H9 (cell line): Measurements from ENCODE around the gene TYRP1. TPM values are rescaled to one million over a fixed set of nuclear protein-coding genes. Genes with fewer than 3 reads are reported as not detected.

Experiments used
- DNase-seq: peaks from one replicate; pipeline ENCODE4 v3.0.0-alpha.2; 2017
- H2AFZ ChIP-seq: one replicate; pipeline ENCODE4 v1.6.1; 2013; ENCODE audit warnings: mild to moderate bottlenecking, low read length, control low read depth, moderate library complexity
- H2AK5ac ChIP-seq: 2 replicates; pipeline ENCODE4 v1.6.1; 2013; ENCODE audit warnings: low read length, control low read depth, mixed read lengths; ENCODE audit not compliant: insufficient read length
- H2BK120ac ChIP-seq: one replicate; pipeline ENCODE4 v1.6.1; 2013; ENCODE audit warnings: low read depth, mild to moderate bottlenecking, low read length, control low read depth, inconsistent platforms; ENCODE audit not compliant: poor library complexity, severe bottlenecking
- H2BK12ac ChIP-seq: 2 replicates; pipeline ENCODE4 v1.6.1; 2013; ENCODE audit warnings: low read length, control low read depth, mixed read lengths, low read depth; ENCODE audit not compliant: insufficient read length
- H2BK15ac ChIP-seq: 2 replicates; pipeline ENCODE4 v1.6.1; 2013; ENCODE audit warnings: low read depth, low read length, control low read depth
- H2BK20ac ChIP-seq: one replicate; pipeline ENCODE4 v1.6.1; 2013; ENCODE audit warnings: low read depth, mild to moderate bottlenecking, low read length, control low read depth, inconsistent platforms; ENCODE audit not compliant: poor library complexity, severe bottlenecking
- H2BK5ac ChIP-seq: 2 replicates; pipeline ENCODE4 v1.6.1; 2013; ENCODE audit warnings: low read length, control low read depth, mixed read lengths; ENCODE audit not compliant: insufficient read length
- H3K14ac ChIP-seq: 2 replicates; pipeline ENCODE4 v1.6.1; 2013; ENCODE audit warnings: low read length, control low read depth; ENCODE audit not compliant: insufficient read depth
- H3K18ac ChIP-seq: 2 replicates; pipeline ENCODE4 v1.6.1; 2013; ENCODE audit warnings: low read depth, mild to moderate bottlenecking, mixed read lengths, low read length, control low read depth; ENCODE audit not compliant: insufficient read length
- H3K23ac ChIP-seq: 2 replicates; pipeline ENCODE4 v1.6.1; 2013; ENCODE audit warnings: low read length, control low read depth, mixed read lengths, low read depth; ENCODE audit not compliant: insufficient read length
- H3K23me2 ChIP-seq: 2 replicates; pipeline ENCODE4 v1.6.1; 2013; ENCODE audit warnings: low read depth, mild to moderate bottlenecking, mixed read lengths, low read length, control low read depth; ENCODE audit not compliant: insufficient read length, poor library complexity, severe bottlenecking
- H3K27ac ChIP-seq: 2 replicates; pipeline ENCODE4 v1.5.1; 2013; ENCODE audit warnings: low read length, control low read depth, mixed read lengths, low read depth; ENCODE audit not compliant: insufficient read length
- H3K27me3 ChIP-seq: 2 replicates; pipeline ENCODE4 v1.6.1; 2013; ENCODE audit warnings: low read length, control low read depth, inconsistent platforms; ENCODE audit not compliant: insufficient read depth
- H3K4ac ChIP-seq: 2 replicates; pipeline ENCODE4 v1.6.1; 2013; ENCODE audit warnings: low read depth, mild to moderate bottlenecking, control low read depth, inconsistent platforms, low read length, moderate library complexity
- H3K4me1 ChIP-seq: 2 replicates; pipeline ENCODE4 v1.6.1; 2013; ENCODE audit warnings: low read length, control low read depth, inconsistent platforms; ENCODE audit not compliant: insufficient read depth
- H3K4me2 ChIP-seq: 2 replicates; pipeline ENCODE4 v1.6.1; 2013; ENCODE audit warnings: low read length, control low read depth, mixed read lengths; ENCODE audit not compliant: insufficient read length, insufficient read depth
- H3K56ac ChIP-seq: 2 replicates; pipeline ENCODE4 v1.6.1; 2013; ENCODE audit warnings: low read depth, mild to moderate bottlenecking, mixed read lengths, low read length, control low read depth; ENCODE audit not compliant: insufficient read length
- H3K79me1 ChIP-seq: 2 replicates; pipeline ENCODE4 v1.6.1; 2013; ENCODE audit warnings: low read depth, mild to moderate bottlenecking, moderate library complexity, low read length, control low read depth, inconsistent platforms; ENCODE audit not compliant: insufficient read depth, poor library complexity, severe bottlenecking
- H3K79me2 ChIP-seq: 2 replicates; pipeline ENCODE4 v1.6.1; 2013; ENCODE audit warnings: low read length, control low read depth, inconsistent platforms; ENCODE audit not compliant: insufficient read depth
- H3K9ac ChIP-seq: 2 replicates; pipeline ENCODE4 v1.6.1; 2013; ENCODE audit warnings: low read length, control low read depth, mixed read lengths; ENCODE audit not compliant: insufficient read length; ENCODE audit errors: extremely low read depth
- H3K9me3 ChIP-seq: one replicate; pipeline ENCODE4 v1.6.1; 2013; ENCODE audit warnings: low read depth, low read length, inconsistent platforms; ENCODE audit not compliant: control insufficient read depth
- H3T11ph ChIP-seq: one replicate; pipeline ENCODE4 v1.6.1; 2013; ENCODE audit warnings: mild to moderate bottlenecking, low read length, control low read depth, inconsistent platforms
- H4K20me1 ChIP-seq: one replicate; pipeline ENCODE4 v1.6.1; 2013; ENCODE audit not compliant: control insufficient read depth, insufficient read length, insufficient read depth
- H4K5ac ChIP-seq: 2 replicates; pipeline ENCODE4 v1.6.1; 2013; ENCODE audit warnings: low read depth, mild to moderate bottlenecking, mixed read lengths, low read length, control low read depth; ENCODE audit not compliant: insufficient read length
- H4K8ac ChIP-seq: replicated peaks from 2 replicates; pipeline ENCODE4 v1.6.1; 2013; ENCODE audit warnings: low read length, control low read depth, mixed read lengths, low read depth; ENCODE audit not compliant: insufficient read length
- H4K91ac ChIP-seq: 2 replicates; pipeline ENCODE4 v1.6.1; 2013; ENCODE audit warnings: low read depth, mild to moderate bottlenecking, moderate library complexity, mixed read lengths, low read length, control low read depth; ENCODE audit not compliant: insufficient read length
- H3K27ac Mint-ChIP-seq, 3 experiments: 2 replicates in 2 of 3; 3 replicates in 1 of 3; pipeline ENCODE4 v1.8.0; 2020 to 2021; ENCODE audit warnings: mixed read lengths in 3 of 3, mild to moderate bottlenecking in 1 of 3, moderate library complexity in 1 of 3
- H3K27me3 Mint-ChIP-seq: 2 replicates; pipeline ENCODE4 v1.8.0; 2021; ENCODE audit warnings: low read depth, mild to moderate bottlenecking, moderate library complexity, mixed read lengths
- H3K36me3 Mint-ChIP-seq, 3 experiments: 2 replicates in 2 of 3; 3 replicates in 1 of 3; pipeline ENCODE4 v1.8.0; 2020 to 2021; ENCODE audit warnings: low read depth in 3 of 3, mixed read lengths in 3 of 3; ENCODE audit not compliant: insufficient read depth in 1 of 3
- H3K4me1 Mint-ChIP-seq, 2 experiments: 2 replicates each; pipeline ENCODE4 v1.8.0; 2020; ENCODE audit warnings: mixed read lengths in 2 of 2
- H3K4me3 Mint-ChIP-seq, 2 experiments: 2 replicates in 1 of 2; 3 replicates in 1 of 2; pipeline ENCODE4 v1.8.0; 2020 to 2021; ENCODE audit warnings: mild to moderate bottlenecking in 2 of 2, mixed read lengths in 2 of 2, moderate library complexity in 1 of 2
- H3K9me3 Mint-ChIP-seq, 2 experiments: 2 replicates in 1 of 2; 3 replicates in 1 of 2; pipeline ENCODE4 v1.8.0; 2020; ENCODE audit warnings: mild to moderate bottlenecking in 2 of 2, mixed read lengths in 2 of 2, moderate library complexity in 1 of 2
- WGBS: extraction: QIAGEN DNeasy Blood & Tissue Kit; methylation state at CpG from one replicate; pipeline ENCODE4 v1.1.7; 2013; ENCODE audit warnings: missing lambda C conversion rate, low lambda C conversion rate, mixed read lengths; ENCODE audit not compliant: insufficient read length; ENCODE audit errors: extremely low coverage; 5-methylcytosine and 5-hydroxymethylcytosine counted together
- total RNA-seq: library from RNA; stranded (reverse); gene quantifications from 2 replicates; pipeline ENCODE4 v1.2.1, GENCODE V29; 2021
- TF ChIP-seq, protein P1 (sequence below): fragments of 200-600 bp; sonication (generic); conservative IDR thresholded peaks from 3 replicates; pipeline ENCODE4 v1.8.0; 2021; ENCODE audit warnings: antibody characterized with exemption, mild to moderate bottlenecking

Gene TYRP1
- total RNA-seq, 1 experiment from 2014 or later: not detected

DNA sequence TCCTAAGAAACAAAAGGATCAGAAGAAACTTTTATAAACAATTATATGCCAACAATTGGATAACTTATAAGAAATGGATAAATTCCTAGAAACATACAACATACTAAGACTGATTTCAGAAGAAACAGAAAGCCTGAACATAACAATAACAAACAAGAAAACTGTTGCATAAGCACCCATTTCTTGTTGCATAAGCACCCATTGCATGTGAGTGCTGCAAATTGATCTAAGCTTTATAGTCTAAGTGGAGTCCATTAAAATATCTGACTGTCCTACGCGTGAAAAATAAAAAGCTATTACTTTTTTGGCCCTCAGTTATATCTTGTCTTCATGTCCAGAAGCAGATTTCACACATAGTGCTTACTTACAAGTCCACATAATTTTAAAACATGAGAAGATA, 19.3 kb downstream of the TYRP1 start:
- Mint-ChIP-seq H3K36me3 (no peaks in the 10 kb centered on the region), H3K4me3 (no peak overlapping the region), H3K27ac (no peak overlapping the region), H3K9me3 (no peaks in the 10 kb centered on the region), H3K27me3 (no peaks in the 10 kb centered on the region), H3K4me1 (no peaks in the 10 kb centered on the region)
- Histone ChIP-seq H4K91ac (no peak overlapping the region), H3K18ac (no peak overlapping the region), H4K5ac (no peak overlapping the region), H4K20me1 (no peaks in the 10 kb centered on the region), H2AK5ac (no peak overlapping the region), H3K14ac (no peak overlapping the region), H3K56ac (no peak overlapping the region), H3K79me1 (no peaks in the 10 kb centered on the region), H3K23ac (no peak overlapping the region), H3T11ph (no peak overlapping the region), H2BK120ac (no peak overlapping the region), H3K79me2 (no peaks in the 10 kb centered on the region), H2AFZ (no peak overlapping the region), H3K9me3 (no peaks in the 10 kb centered on the region), H2BK20ac (no peak overlapping the region), H3K4ac (no peak overlapping the region), H3K27ac (no peak overlapping the region), H3K9ac (no peak overlapping the region), H2BK15ac (no peak overlapping the region), H3K4me2 (no peak overlapping the region), H3K27me3 (no peaks in the 10 kb centered on the region), H2BK12ac (no peak overlapping the region), H3K23me2 (no peaks in the 10 kb centered on the region), H3K4me1 (no peaks in the 10 kb centered on the region), H4K8ac (no peak overlapping the region), H2BK5ac (no peak overlapping the region)
- TF ChIP-seq, protein P1, sequence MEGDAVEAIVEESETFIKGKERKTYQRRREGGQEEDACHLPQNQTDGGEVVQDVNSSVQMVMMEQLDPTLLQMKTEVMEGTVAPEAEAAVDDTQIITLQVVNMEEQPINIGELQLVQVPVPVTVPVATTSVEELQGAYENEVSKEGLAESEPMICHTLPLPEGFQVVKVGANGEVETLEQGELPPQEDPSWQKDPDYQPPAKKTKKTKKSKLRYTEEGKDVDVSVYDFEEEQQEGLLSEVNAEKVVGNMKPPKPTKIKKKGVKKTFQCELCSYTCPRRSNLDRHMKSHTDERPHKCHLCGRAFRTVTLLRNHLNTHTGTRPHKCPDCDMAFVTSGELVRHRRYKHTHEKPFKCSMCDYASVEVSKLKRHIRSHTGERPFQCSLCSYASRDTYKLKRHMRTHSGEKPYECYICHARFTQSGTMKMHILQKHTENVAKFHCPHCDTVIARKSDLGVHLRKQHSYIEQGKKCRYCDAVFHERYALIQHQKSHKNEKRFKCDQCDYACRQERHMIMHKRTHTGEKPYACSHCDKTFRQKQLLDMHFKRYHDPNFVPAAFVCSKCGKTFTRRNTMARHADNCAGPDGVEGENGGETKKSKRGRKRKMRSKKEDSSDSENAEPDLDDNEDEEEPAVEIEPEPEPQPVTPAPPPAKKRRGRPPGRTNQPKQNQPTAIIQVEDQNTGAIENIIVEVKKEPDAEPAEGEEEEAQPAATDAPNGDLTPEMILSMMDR: no peak
- WGBS: no CpG with 5 or more reads among the region's 2 CpGs
- no peak for DNase-seq
